HFF-Myc (cell line): ENCODE data around the gene MLLT3.

Source experiments
- DNase-seq: peaks from one replicate; pipeline ENCODE4 v3.0.0-alpha.2; 2011; ENCODE audit warnings: low read depth; ENCODE audit errors: extremely low read depth
- H3K4me3 ChIP-seq: replicated peaks from 2 replicates; pipeline ENCODE4 v1.5.1; 2011; ENCODE audit warnings: low read depth, mild to moderate bottlenecking, control low read depth, low read length
- CTCF ChIP-seq: IDR thresholded peaks from 2 replicates; pipeline ENCODE4 v1.5.1; 2012; ENCODE audit warnings: mild to moderate bottlenecking, low read depth, low read length, control low read depth; ENCODE audit errors: missing control alignments

Gene MLLT3

DNA sequence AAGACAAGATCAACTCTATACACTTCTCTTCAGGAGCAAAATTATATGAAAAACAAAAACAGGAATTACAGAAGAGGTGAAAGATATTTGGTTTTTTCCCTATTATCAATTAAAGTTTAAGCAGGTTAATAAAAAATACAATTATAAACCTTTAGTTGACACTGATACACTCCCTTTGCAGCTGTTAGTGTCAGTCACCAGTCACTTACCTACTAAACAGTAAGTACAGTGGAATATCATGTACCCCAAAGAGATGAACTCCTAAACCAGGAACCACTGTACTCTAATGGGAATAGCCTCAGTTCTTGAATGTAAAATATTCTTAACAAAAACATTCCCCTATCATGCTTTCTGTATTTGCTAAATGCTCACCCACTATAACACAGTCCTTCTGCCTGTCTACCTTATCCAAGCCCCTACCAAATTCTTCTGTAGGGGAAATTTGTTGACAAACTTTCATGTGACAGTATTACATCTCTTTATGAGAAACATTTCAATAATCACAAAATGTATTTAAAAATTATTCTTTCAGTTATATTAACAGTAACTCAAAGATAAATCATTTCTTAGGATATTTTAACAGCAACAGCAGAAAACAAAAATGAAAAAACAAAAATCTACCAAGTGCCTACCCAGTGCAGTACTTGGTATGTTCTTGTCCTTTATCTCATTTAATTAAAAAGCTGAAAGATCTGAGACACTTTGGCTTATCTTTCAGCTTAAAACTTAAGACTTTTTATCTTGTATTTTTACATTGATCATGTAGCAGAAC, 212.8 kb downstream of the MLLT3 start:
- TF ChIP-seq CTCF: no peak
- no peak for DNase-seq
- H3K4me3 ChIP-seq: no peak overlapping the region

DNA sequence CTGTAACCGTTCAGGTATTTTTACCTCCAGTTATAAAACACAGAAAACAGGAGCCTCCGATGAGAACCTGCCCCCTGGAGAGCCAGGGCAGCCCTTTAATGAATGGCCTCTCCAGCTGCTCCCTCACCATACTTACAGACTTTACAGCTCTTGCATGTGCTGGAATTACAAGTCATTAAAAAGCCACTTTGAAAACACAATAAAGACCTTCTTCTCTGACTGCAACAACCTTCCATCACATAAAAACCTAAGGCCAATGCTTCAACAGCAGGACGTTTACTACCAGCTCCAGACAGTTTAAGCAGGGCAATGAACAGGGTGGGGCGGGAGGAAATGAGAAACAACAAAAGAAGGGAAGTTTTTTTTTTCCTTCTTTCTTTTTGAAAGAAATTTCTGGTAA, 213.8 kb downstream of the MLLT3 start:
- no peak for TF ChIP-seq CTCF
- DNase-seq: no peak
- no peak overlapping the region for H3K4me3 ChIP-seq

DNA sequence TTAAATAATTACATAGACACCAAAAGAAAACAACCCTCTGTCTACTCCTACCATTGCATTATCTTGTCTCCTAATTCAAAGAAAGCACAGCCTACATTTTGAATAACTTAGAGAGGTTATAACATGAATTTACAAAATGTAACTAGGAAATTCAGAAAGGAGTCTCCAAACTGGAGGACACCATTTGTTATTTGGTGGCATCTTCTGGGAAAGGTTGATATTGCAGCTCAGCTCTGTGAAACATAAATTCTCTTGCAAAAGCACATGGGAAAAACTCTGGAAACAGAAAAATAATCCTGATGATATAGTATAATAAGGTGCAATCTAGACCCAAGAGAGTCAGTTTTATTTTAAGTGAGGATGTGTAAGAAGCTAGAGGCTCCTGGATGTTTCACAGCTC, 215.3 kb downstream of the MLLT3 start:
- DNase-seq: no peak
- no peak overlapping the region for H3K4me3 ChIP-seq
- TF ChIP-seq CTCF: no peak

DNA sequence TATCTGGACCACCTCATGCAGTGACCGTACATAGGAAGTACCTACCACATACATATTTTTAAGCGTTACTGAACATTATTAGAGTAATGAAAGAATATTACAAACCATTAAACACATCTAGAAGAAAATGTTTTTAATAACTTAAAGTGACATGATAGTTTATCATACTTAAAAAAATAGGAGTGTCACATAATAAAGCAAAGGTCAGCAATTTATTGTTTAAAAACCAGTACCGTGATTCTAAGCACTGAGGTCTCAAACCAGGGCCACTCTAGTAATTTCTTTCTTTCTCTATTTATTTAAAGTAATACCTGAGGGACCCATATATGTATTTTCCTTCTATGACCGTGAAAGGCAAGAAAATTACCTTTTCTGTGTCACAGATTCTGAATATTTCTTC, 216.0 kb downstream of the MLLT3 start:
- no peak overlapping the region for H3K4me3 ChIP-seq
- no peak for TF ChIP-seq CTCF

DNA sequence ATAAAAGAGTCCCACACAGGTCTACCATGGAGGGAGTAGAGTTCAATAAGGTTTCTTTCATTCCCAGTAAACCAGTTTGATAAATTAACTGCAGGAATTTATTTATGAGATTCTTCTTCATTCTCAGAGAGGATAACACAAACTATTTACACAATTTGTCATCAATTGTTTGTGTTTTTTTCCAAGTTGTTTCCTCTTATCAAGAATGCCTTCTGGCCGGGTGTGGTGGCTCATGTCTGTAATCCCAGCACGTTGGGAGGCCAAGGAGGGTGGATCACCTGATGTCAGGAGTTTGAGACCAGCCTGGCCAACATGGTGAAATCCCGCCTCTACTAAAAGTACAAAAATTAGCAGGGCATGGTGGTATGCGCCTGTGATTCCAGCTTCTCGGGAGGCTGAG, 216.7 kb downstream of the MLLT3 start:
- H3K4me3 ChIP-seq: no peak overlapping the region
- no peak for TF ChIP-seq CTCF
- DNase-seq: no peak

More for the DNA sequence above, 216.0 kb downstream of the MLLT3 start:
- no peak for DNase-seq

DNA sequence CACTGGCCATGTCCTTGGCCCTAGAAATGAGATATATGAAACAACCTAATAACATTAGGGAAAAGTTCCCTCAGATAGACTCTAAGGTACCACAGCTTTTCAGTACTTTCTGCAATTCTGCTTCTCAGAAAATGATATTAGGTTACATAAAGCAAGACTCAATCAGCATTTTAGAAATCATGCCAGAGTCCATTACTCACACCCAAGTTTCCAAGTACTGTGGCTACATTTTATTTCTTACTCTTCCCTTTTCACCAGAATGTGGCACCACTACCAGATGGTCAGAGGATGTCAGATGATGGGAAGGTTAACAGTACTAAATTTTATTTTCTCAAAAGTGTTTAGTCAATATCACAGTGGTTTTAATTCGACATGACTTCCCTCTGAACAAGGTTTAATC, 217.2 kb downstream of the MLLT3 start:
- DNase-seq: no peak
- TF ChIP-seq CTCF: no peak
- H3K4me3 ChIP-seq: no peak overlapping the region
